ENCODE measurements around the gene PTCH2.

DNA sequence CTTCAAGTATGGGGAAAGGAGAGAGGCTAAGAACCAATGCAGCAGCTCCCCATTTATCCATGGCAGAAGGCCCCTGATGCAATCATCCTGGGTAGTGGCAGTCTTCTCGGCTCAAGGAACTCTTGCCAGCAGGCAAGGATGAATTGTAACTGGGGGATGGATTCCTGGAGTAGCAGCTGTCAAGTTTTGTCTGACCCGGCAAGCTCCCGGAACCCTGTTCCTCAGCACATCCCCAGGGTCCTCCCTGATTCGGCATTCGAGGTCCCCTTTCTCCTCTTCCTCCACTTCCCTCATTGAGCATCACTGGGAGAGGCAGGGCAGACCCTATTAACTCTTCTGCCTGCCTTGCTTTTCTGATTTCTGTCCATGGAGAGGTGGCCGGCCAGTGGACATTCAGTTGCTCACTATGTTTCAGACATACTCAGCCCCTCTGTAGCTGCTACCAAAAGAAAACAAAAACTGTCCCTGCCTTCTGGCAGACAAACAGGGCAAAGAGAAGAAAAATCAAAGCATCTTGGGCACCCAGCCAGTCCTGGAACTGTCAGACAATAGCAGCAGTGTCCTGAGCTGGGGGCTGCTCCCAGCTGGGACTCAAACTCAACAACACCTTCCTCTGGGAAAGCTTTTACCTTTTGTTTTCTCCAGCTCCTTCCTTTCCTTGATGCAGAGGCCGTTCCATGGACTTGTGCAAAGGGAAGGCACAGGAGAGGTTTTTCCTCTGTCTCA is 5.6 kb upstream of the PTCH2 start:
- TF ChIP-seq, protein P1, sequence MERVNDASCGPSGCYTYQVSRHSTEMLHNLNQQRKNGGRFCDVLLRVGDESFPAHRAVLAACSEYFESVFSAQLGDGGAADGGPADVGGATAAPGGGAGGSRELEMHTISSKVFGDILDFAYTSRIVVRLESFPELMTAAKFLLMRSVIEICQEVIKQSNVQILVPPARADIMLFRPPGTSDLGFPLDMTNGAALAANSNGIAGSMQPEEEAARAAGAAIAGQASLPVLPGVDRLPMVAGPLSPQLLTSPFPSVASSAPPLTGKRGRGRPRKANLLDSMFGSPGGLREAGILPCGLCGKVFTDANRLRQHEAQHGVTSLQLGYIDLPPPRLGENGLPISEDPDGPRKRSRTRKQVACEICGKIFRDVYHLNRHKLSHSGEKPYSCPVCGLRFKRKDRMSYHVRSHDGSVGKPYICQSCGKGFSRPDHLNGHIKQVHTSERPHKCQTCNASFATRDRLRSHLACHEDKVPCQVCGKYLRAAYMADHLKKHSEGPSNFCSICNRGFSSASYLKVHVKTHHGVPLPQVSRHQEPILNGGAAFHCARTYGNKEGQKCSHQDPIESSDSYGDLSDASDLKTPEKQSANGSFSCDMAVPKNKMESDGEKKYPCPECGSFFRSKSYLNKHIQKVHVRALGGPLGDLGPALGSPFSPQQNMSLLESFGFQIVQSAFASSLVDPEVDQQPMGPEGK (CRISPR knock-in tag; IDR thresholded peaks at IDR 0.05; ENCODE audit: borderline replicate concordance) = no peak
- TF ChIP-seq ZNF565 (CRISPR knock-in tag; conservative IDR thresholded peaks at IDR 0.05; ENCODE audit: low read depth) (no peak), ZFP30 (CRISPR knock-in tag; IDR thresholded peaks at IDR 0.05) (no peak), TCF4 (CRISPR knock-in tag; IDR thresholded peaks at IDR 0.05; ENCODE audit: borderline replicate concordance) (no peak), TOX (CRISPR knock-in tag; IDR thresholded peaks at IDR 0.05; ENCODE audit: borderline replicate concordance) (no peak), ZNF8 (CRISPR knock-in tag; IDR thresholded peaks at IDR 0.05) (no peak)
- TF ChIP-seq, protein P2, sequence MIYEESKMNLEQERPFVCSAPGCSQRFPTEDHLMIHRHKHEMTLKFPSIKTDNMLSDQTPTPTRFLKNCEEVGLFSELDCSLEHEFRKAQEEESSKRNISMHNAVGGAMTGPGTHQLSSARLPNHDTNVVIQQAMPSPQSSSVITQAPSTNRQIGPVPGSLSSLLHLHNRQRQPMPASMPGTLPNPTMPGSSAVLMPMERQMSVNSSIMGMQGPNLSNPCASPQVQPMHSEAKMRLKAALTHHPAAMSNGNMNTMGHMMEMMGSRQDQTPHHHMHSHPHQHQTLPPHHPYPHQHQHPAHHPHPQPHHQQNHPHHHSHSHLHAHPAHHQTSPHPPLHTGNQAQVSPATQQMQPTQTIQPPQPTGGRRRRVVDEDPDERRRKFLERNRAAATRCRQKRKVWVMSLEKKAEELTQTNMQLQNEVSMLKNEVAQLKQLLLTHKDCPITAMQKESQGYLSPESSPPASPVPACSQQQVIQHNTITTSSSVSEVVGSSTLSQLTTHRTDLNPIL (CRISPR knock-in tag; IDR thresholded peaks at IDR 0.05; ENCODE audit: low read depth) = no peak
